Stimulated activated CD8-positive, alpha-beta memory T cell treated with anti-CD3 and anti-CD28 coated beads, Interleukin-2, amount 100 ng/mL, for 1 hour (primary cell): ENCODE data around the gene OR56A5.
"Not testable (repeated sequence)": the region's sequence is repeated elsewhere in the genome, so short reads cannot be mapped to it uniquely, and the experiment has no call there.

ENCODE experiments used
- DNase-seq, 2 donors: peaks; one replicate each; pipeline ENCODE4 v3.0.0-alpha.2; 2020; ENCODE audit warnings: low read depth in 2 of 2

The OR56A5 gene

DNA sequence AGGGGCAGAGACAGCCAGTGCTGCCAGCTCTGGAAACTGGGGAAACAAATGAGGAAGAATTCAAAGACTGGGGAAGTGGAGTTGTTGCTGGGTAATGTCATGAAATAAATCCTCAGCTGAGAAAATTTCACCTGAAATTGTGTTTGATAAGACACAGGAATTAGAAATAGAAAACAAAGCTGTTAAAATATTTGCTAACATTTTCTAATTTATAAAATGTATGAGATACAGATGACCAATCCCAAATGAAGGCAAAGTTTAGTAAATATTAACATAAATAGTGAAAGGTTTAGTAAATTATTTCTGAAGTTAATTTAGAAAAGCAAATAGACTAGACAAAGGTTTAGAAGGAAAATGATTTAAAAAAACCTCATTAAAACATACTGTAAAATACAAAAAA is at the start of gene OR56A5:
OR56A5 (minus strand) TSS at position 101 of the 400 bp plus-strand sequence; CDS start at position 101, 0 bp downstream.
- DNase-seq, result no peak

- DNase-seq, result no peak
These were observed 44.7 kb upstream of the OR56A5 start for GRCh38 chr11:6013042-6013441.

DNA sequence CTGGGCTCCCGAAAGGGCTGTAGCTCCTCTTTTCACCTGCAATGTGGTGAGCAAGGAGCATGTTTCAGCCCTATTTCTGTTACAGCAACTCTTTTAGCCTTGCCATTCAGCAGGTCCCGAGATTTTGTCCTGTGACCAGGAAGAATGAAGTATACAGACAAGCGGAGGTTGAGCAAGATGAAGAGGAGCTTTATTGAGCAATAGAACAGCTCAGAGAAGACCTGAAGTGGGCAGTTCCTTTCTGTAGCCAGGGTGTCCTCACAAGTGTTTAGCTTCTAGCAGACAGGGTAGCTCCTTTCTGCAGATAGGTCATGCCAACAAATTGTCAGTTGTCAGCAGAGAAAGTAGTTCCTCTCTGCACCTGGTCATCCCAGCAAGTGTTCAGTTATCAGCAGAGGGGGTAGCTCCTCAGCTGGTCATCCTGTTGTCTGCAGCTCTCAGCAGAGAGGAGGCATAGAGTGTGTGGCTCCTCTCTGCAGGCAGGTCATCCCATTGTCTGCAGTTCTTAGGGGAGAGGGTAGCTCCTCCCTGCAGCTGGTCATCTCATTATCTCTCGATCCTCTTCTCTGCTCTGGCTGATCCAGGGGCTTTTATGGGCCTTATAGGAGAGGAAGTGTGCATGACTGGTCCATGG is 43.9 kb upstream of the OR56A5 start:
- no peak for DNase-seq

GRCh38 chr11:6006846-6007245 is 38.6 kb upstream of the OR56A5 start, which contains the start of gene OR56A4:
Gene OR56A4, minus strand, starts transcription at chr11:6006946. Its CDS starts 3,954 bp downstream, at chr11:6002992.
- DNase-seq, result no peak

DNA sequence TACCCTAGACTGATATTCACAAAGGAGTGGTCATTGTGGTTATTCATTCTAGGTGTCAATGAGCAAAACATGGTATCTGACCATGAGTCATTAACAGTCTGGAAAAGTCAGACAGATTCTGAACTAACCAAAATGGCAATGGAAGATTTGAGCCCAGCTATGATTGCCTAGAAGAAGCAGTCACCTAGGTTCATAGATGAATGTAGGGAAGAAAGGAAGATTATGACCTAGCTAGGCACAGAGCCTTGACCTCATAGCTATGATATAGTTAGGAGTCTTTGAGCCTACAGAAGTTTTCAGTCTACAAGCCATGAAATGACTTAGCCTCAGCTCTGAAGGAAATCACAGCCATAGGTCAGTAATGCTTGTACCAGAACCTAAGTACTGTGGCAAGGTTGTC is 38.1 kb upstream of the OR56A5 start:
- DNase-seq, result no peak

DNA sequence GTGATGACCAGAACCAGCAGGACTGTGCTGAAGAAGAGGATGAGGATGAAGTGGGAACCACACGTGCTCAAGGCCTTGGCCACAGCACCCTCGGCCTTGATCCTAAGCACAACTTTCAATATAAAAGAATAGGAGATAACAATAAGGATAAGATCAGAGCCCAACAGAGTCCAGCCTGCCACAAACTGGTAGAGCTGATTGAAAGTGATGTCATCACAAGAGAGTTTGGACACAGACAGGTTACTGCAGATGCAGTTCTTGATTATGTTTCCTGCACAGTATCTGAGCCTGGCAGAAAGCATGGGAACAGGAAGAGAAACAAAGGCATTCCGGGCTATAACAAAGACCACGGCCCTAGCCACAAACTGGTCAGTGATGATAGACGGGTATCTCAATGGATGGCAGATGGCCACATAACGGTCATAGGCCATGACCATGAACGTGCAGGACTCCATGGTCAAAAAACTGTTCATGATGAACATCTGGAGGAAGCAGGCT is 34.0 kb upstream of the OR56A5 start:
- no peak for DNase-seq

GRCh38 chr11:5994791-5995190 is 26.5 kb upstream of the OR56A5 start:
- no peak for DNase-seq

GRCh38 chr11:5992604-5993251 is 24.4 kb upstream of the OR56A5 start:
- DNase-seq, result no peak

DNA sequence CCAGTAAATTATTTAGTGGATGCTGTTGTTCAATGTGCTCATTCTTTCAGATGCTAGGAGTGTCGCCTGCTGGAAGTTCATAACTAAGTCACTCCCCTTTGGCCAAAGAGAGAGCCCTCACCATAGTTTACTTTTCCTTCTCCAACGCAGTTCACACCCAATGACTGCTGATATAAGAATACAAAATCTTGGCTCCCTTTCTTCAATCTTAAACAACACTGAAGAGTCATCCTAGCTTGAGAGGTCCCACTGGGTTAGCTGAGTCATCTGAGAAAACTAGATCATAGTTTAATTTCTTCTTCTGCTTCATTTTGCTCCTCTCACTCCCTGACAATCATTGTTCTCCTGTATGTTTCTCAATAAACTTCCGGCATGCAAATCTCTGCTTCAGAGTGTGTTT is 23.9 kb upstream of the OR56A5 start:
- DNase-seq, result no peak

- no peak for DNase-seq
These were observed 20.9 kb upstream of the OR56A5 start for GRCh38 chr11:5989203-5989602.

DNA sequence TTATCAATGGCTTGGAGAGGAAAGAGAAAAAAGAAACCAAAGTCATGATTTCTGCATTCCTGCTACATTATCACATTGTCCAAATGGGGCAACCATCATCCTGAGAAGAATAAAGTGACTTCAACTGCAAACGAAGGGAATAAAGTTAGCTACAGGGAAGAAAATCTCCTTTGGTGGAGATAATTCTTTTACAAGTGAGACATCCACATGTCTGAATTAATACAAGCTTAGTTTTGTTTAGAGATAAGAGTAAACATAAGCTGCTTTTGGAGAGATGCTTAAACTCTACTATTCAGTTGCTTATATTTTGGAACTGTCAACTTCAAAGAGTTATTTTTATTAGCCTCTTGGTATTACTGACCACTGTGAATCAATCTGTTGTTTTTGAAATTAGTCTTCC is 18.6 kb upstream of the OR56A5 start, which contains the start of gene OR52L1:
OR52L1 (minus strand) TSS at position 101 of the 400 bp plus-strand sequence; CDS start at position 46, 55 bp downstream.
- no peak for DNase-seq

DNA sequence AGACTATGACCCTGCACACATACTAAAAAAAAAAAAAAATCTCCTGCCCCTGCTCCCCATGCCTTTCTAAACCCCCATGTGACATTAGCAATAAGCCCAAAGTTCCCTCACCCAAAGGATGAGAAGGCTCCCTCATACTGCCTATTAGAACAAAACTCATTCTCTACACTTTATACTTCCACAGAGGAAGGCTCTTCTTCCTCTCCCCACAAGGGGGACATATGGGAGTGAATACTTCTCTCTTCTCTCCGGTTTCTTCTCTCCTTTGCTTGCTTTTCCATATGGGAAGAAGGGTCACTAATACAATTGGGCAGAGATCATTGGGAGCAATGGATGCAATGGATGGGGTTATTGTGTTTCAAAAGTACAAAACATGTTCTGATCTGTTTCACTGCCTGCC is 15.1 kb upstream of the OR56A5 start:
- DNase-seq, result no peak

- DNase-seq, result no peak
These were observed 5.2 kb upstream of the OR56A5 start for GRCh38 chr11:5973530-5973929.

- DNase-seq, result no peak
These were observed 586 bp downstream of the OR56A5 start for GRCh38 chr11:5967708-5968107.

DNA sequence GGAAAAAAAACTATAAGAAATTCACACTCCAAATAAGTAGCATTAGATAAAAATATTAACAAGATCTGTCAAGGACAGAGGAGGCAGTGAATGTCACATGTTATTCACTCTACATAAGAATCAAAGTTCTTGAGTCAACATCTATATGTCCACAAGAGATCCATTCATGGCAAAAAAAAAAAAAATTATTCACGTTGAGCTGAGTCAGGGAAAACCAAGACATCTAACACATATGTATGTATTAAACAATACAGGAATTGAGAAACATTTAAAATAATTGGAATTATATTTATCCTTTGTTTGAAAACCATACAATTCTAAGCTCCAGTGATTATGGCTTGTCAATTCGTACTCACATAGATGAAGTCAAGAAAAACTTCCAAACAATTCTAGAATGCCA is 1.3 kb downstream of the OR56A5 start:
- no peak for DNase-seq

DNA sequence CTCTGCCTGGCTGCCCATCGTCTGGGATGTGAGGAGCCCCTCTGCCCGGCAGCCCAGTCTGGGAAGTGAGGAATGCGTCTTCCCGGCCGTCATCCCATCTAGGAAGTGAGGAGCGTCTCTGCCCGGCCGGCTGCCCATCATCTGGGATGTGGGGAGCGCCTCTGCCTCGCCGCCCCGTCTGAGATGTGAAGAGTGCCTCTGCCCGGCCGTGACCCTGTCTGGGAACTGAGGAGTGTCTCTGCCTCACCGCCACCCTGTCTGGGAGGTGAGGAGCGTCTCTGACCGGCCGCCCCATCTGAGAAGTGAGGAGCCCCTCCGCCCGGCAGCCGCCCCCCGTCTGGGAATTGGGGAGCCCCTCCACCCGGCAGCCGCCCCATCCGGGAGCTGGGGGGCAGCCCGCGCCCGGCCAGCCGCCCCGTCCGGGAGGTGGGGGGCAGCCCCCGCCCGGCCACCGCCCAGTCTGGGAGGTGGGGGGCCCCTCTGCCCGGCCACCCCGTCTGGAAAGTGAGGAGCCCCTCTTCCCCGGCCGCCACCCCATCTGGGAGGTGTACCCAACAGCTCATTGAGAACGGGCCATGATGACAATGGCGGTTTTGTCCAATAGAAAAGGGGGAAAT is 7.5 kb downstream of the OR56A5 start:
- not testable (repeated sequence) for DNase-seq

- no peak for DNase-seq
These were observed 12.7 kb downstream of the OR56A5 start for GRCh38 chr11:5955586-5955985.

- DNase-seq, result no peak
These were observed 26.3 kb downstream of the OR56A5 start, which contains the start of gene OR56A3 for GRCh38 chr11:5941951-5942350. Gene OR56A3, plus strand, starts transcription at chr11:5942251. Its CDS starts 5,096 bp downstream, at chr11:5947347.

DNA sequence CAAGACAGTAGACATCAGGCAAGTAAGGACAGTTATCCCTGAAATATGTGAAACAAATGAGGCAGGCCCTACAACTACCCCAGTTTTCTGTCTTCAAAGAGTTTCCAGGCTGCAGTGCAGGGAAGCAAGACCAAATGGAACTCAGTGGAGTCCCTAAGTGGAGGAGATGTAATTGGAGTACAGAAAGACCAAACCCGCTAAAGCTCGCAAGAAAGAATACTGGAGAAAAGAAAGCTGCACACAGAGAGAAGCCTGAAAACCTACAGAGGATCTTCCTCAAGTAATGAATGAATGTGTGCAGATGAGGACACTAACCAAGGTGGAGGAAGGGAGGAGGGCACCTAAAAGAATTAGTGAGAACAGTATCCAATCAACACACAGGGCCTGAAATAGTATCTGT is 27.5 kb downstream of the OR56A5 start:
- DNase-seq, result no peak

DNA sequence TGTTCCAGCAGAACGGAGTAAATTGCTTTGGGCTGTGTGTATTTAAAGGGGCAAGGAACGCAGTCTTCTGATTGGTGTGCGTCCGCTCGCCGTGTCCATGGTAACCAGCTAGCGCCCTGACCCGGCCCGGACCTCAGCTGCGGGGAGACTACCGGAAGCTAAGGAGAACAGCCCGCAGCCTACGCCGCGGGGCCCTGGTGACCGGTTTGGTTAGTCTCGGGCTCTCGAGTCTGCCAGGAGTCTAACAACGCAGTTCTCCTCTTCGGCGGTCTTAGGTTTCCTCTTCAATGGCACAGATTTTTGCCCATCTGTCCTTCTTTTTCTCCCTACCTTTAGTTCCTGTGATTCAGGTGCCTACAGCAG is 29.7 kb downstream of the OR56A5 start:
- DNase-seq, result no peak

- no peak for DNase-seq
These were observed 30.3 kb downstream of the OR56A5 start for GRCh38 chr11:5937868-5938602.

DNA sequence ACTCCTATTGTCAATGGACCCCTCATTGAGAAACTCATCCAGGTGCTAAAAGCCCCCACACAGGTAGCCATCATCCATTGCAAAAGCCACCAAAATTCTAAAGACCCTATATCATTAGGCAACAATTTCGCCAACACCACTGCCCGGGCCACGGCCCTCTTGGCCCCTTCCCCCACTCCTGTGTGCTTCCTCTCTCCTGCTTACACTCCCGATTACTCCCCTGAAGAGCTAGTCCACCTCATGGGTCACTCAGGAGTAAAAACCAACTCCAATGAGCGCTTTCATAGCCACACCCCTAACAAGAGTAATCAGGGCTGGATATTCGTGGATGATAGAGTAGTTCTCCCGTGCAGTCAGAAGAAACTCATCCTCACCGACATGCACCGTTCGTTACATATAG is 35.2 kb downstream of the OR56A5 start:
- no peak for DNase-seq
